HCT116 (cell line): Measurements from ENCODE around the gene ST7. TPM values are rescaled to one million over a fixed set of nuclear protein-coding genes. Genes with fewer than 3 reads are reported as not detected.

Source experiments
- ATAC-seq: fragments of 200-7000 bp; cut with Tn5 transposase; 2 replicates; pipeline ENCODE4 v1.9.1; 2020; ENCODE audit warnings: mild to moderate bottlenecking, moderate library complexity
- BruUV-seq: library from RNA; stranded (reverse); fragments of 400-500 nt; replicated peaks from 2 replicates; lab custom pipeline; 2021; lab: Mats Ljungman, UMichigan
- CTCF ChIA-PET: fragments of 300-600 bp; sonication (Branson Sonifier 250); formaldehyde crosslinking; loops from one replicate; lab custom pipeline; 2021; ENCODE audit warnings: antibody characterized with exemption; lab: Charles Lee
- POLR2A ChIA-PET: fragments of 300-600, 350-600 bp; sonication (Branson Sonifier 250); formaldehyde crosslinking; loops from one replicate; lab custom pipeline; 2021; ENCODE audit warnings: antibody characterized with exemption; lab: Charles Lee
- RAD21 ChIA-PET, 2 experiments: fragments of 300-600 bp; sonication (Branson Sonifier 250); formaldehyde crosslinking; loops; one replicate each; lab custom pipeline; 2023; ENCODE audit warnings: low total read pairs in 2 of 2; ENCODE audit not compliant: uncharacterized antibody in 2 of 2, unreplicated experiment in 2 of 2, low non-redundant PET in 1 of 2; lab: Charles Lee
- DNase-seq: peaks from one replicate; pipeline ENCODE4 v3.0.0-alpha.2; 2010; ENCODE audit warnings: low read depth, low spot score
- H2AFZ ChIP-seq: fragments of 200-600 bp; shearing (Covaris generic), sonication (generic); 2 replicates; pipeline ENCODE4 v1.6.1; 2017; ENCODE audit warnings: low read depth, mixed run types, mixed read lengths, antibody characterized with exemption, low read length; ENCODE audit not compliant: poor library complexity, severe bottlenecking
- H3K27ac ChIP-seq: 2 replicates; pipeline ENCODE4 v1.5.1; 2012; ENCODE audit warnings: low read depth, low read length
- H3K27me3 ChIP-seq: fragments of 200-600 bp; sonication (generic); 2 replicates; pipeline ENCODE4 v1.6.1; 2016; ENCODE audit warnings: mixed run types, low read length, mixed read lengths; ENCODE audit not compliant: insufficient read depth
- H3K36me3 ChIP-seq, 2 experiments: fragments of 200-500 bp in 1 of 2; fragments of 200-600 bp in 1 of 2; sonication (Bioruptor generic) in 1 of 2; sonication (generic) in 1 of 2; 2 replicates each; pipeline versions ENCODE4 v1.5.1 to v1.6.1; 2014 to 2016; ENCODE audit warnings: low read length in 2 of 2, inconsistent platforms in 1 of 2, mixed read lengths in 1 of 2, mixed run types in 1 of 2; ENCODE audit not compliant: insufficient read depth in 2 of 2, control insufficient read depth in 1 of 2
- H3K4me1 ChIP-seq, 2 experiments: fragments of 200-600 bp in 1 of 2; sonication (generic) in 1 of 2; 2 replicates each; pipeline versions ENCODE4 v1.5.1 to v1.6.1; 2012 to 2017; ENCODE audit warnings: low read length in 2 of 2, inconsistent platforms in 1 of 2, mild to moderate bottlenecking in 1 of 2, mixed read lengths in 1 of 2, mixed run types in 1 of 2, moderate library complexity in 1 of 2; ENCODE audit not compliant: insufficient read depth in 2 of 2, control insufficient read depth in 1 of 2
- H3K4me2 ChIP-seq: fragments of 200-600 bp; sonication (generic); 2 replicates; pipeline ENCODE4 v1.6.1; 2017; ENCODE audit warnings: mixed run types, low read length, mixed read lengths
- H3K4me3 ChIP-seq, 2 experiments: fragments of 200-600 bp in 1 of 2; sonication (generic) in 1 of 2; replicated peaks in 1 of 2; 2 replicates each; pipeline ENCODE4 v1.5.1; 2011 to 2016; ENCODE audit warnings: low read length in 2 of 2, control low read depth in 1 of 2, low read depth in 1 of 2, mild to moderate bottlenecking in 1 of 2, mixed read lengths in 1 of 2, mixed run types in 1 of 2
- H3K79me2 ChIP-seq: fragments of 200-600 bp; sonication (generic); 2 replicates; pipeline ENCODE4 v1.6.1; 2017; ENCODE audit warnings: mild to moderate bottlenecking, mixed run types, low read length, moderate library complexity, mixed read lengths; ENCODE audit not compliant: insufficient read depth
- H3K9ac ChIP-seq: fragments of 200-600 bp; sonication (generic); 2 replicates; pipeline ENCODE4 v1.6.1; 2016; ENCODE audit warnings: low read length, mixed read lengths
- H3K9me2 ChIP-seq: fragments of 200-600 bp; sonication (generic), shearing (Covaris generic); 2 replicates; pipeline ENCODE4 v1.6.1; 2017; ENCODE audit warnings: mixed run types, mild to moderate bottlenecking, moderate library complexity; ENCODE audit not compliant: insufficient read depth
- H3K9me3 ChIP-seq, 2 experiments: fragments of 200-500 bp in 1 of 2; fragments of 200-600 bp in 1 of 2; sonication (Bioruptor generic) in 1 of 2; sonication (generic) in 1 of 2; 2 replicates each; pipeline ENCODE4 v1.6.1; 2014 to 2017; ENCODE audit warnings: low read length in 2 of 2, mixed read lengths in 2 of 2, inconsistent platforms in 1 of 2, low read depth in 1 of 2, mild to moderate bottlenecking in 1 of 2, mixed run types in 1 of 2, moderate library complexity in 1 of 2; ENCODE audit not compliant: control insufficient read depth in 1 of 2, insufficient read depth in 1 of 2
- H4K20me1 ChIP-seq: fragments of 200-600 bp; sonication (generic), shearing (Covaris generic); 2 replicates; pipeline ENCODE4 v1.6.1; 2017; ENCODE audit warnings: mixed run types, mild to moderate bottlenecking, moderate library complexity; ENCODE audit not compliant: insufficient read depth
- CBX3 ChIP-seq: IDR thresholded peaks from 2 replicates; pipeline ENCODE4 v1.6.1; 2012; ENCODE audit warnings: low read depth
- CTCF ChIP-seq, 3 experiments: fragments of 200-600 bp in 1 of 3; sonication (generic) in 1 of 3; IDR thresholded peaks in 2 of 3; conservative IDR thresholded peaks in 1 of 3; 2 replicates each; pipeline ENCODE4 v1.5.1; 2012 to 2017; ENCODE audit warnings: low read depth in 2 of 3, low read length in 2 of 3, antibody characterized with exemption in 1 of 3, borderline replicate concordance in 1 of 3, control low read depth in 1 of 3, mild to moderate bottlenecking in 1 of 3, mixed read lengths in 1 of 3, mixed run types in 1 of 3, moderate library complexity in 1 of 3; ENCODE audit not compliant: insufficient read depth in 1 of 3
- EZH2phosphoT487 ChIP-seq: fragments of 200-600 bp; IDR thresholded peaks from 2 replicates; pipeline ENCODE4 v1.6.1; 2018; ENCODE audit warnings: antibody characterized with exemption, borderline replicate concordance
- JUND ChIP-seq: IDR thresholded peaks from 2 replicates; pipeline ENCODE4 v1.6.1; 2012
- MAX ChIP-seq: IDR thresholded peaks from 2 replicates; pipeline ENCODE4 v1.6.1; 2012
- POLR2A ChIP-seq: IDR thresholded peaks from 2 replicates; pipeline ENCODE4 v1.7.0; 2011; ENCODE audit warnings: borderline replicate concordance; ENCODE audit not compliant: insufficient read depth, insufficient read length; ENCODE audit errors: extremely low read depth
- RAD21 ChIP-seq: IDR thresholded peaks from 2 replicates; pipeline ENCODE4 v1.6.1; 2012; ENCODE audit warnings: low read depth, mild to moderate bottlenecking
- SIN3A ChIP-seq: IDR thresholded peaks from 2 replicates; pipeline ENCODE4 v1.6.1; 2012; ENCODE audit warnings: low read depth
- SRF ChIP-seq: IDR thresholded peaks from 2 replicates; pipeline ENCODE4 v1.6.1; 2012; ENCODE audit warnings: low read depth
- TCF7L2 ChIP-seq: IDR thresholded peaks from 2 replicates; pipeline ENCODE4 v1.7.0; 2011; ENCODE audit warnings: borderline replicate concordance, inconsistent platforms; ENCODE audit not compliant: insufficient read depth, insufficient read length; ENCODE audit errors: extremely low read depth
- ZFX ChIP-seq: fragments of 450-650 bp; IDR thresholded peaks from 2 replicates; pipeline ENCODE4 v1.6.1; 2017
- intact Hi-C: fragments of 100-400 bp; cut with micrococcal nuclease; formaldehyde crosslinking; loops from 2 replicates; pipeline ENCODE4 v1.10.0; 2022
- total RNA-seq: library from RNA; stranded (reverse); gene quantifications from one replicate; pipeline ENCODE4 v1.2.1, GENCODE V29; 2021; ENCODE audit not compliant: unreplicated experiment

Gene ST7
- total RNA-seq, 1 experiment from 2014 or later: 12.6 TPM

DNA sequence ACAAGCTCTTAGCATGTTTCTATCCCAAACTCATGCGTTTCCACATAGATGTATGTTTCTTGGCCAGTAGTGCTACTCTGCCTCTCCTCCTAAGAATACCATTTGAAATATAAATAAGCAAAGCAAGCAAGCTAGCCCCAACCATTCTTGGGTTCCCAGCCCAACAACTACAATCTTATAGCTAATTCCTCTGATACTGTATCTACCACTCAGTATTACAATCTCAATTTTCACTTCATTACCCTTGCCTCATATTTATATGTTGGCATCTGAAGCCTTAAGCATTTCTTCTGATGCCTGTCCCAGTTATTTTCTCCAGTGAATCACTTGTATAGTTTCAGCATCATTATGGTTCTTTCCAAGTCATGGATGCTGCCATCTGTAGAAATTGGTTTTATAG lies 181.1 kb downstream of the ST7 start:
- RAD21 ChIA-PET: no interaction called here
- intact Hi-C loops: no loop called here
- TF ChIP-seq CBX3: no peak
- TF ChIP-seq SRF: no peak
- no peak for TF ChIP-seq ZFX
- TF ChIP-seq JUND: no peak
- TF ChIP-seq RAD21: no peak
- no peak for TF ChIP-seq POLR2A
- no peak for TF ChIP-seq CTCF (IDR thresholded peaks at IDR 0.05 in 2 of 3, conservative IDR thresholded peaks at IDR 0.05 in 1 of 3; ENCODE audit: borderline replicate concordance in 1 of 3, insufficient read depth in 1 of 3, low read depth in 2 of 3, low read length in 2 of 3)
- TF ChIP-seq SIN3A: no peak
- TF ChIP-seq, all 23 proteins: peak for 0
- Histone ChIP-seq H4K20me1 (no peaks in the 10 kb centered on the region), H3K4me3 (no peak overlapping the region), H3K4me2 (no peak overlapping the region), H3K36me3 (no peaks in the 10 kb centered on the region), H3K79me2 (no peaks in the 10 kb centered on the region), H3K27ac (no peak overlapping the region), H2AFZ (no peak overlapping the region), H3K27me3 (no peaks in the 10 kb centered on the region), H3K9ac (no peak overlapping the region), H3K4me1 (peaks cover 0 to 23% of the 10 kb centered on the region in 2 experiments; a peak in 2 of 4 replicates), H3K9me3 (no peaks in the 10 kb centered on the region), H3K9me2 (no peaks in the 10 kb centered on the region)
- ChIA-PET POLR2A (no interaction called here), CTCF (interaction anchor here (1.7 kb wide), 1 partner anchor 10 kb away, joined by 3 read pairs; no protein-coding TSS in a partner anchor)
- BruUV-seq: no TSS peak
- DNase-seq (no peak), ATAC-seq (no peak)

GRCh38 chr7:117134889-117135552 lies 181.7 kb downstream of the ST7 start:
- Histone ChIP-seq H3K27ac (no peak overlapping the region), H3K36me3 (no peaks in the 10 kb centered on the region), H3K9me3 (no peaks in the 10 kb centered on the region), H3K27me3 (no peaks in the 10 kb centered on the region), H3K9me2 (no peaks in the 10 kb centered on the region), H3K9ac (no peak overlapping the region), H3K4me1 (peaks cover 0 to 23% of the 10 kb centered on the region in 2 experiments; a peak in 2 of 4 replicates), H3K4me2 (no peak overlapping the region), H3K4me3 (no peak overlapping the region), H2AFZ (no peak overlapping the region), H4K20me1 (no peaks in the 10 kb centered on the region), H3K79me2 (no peaks in the 10 kb centered on the region)
- DNase-seq (no peak), ATAC-seq (no peak)
- RAD21 ChIA-PET: no interaction called here
- no peak for TF ChIP-seq SRF
- TF ChIP-seq JUND: no peak
- no peak for TF ChIP-seq MAX
- TF ChIP-seq TCF7L2: no peak
- TF ChIP-seq EZH2phosphoT487: no peak
- TF ChIP-seq SIN3A: no peak
- intact Hi-C loops: no loop called here
- POLR2A ChIA-PET: no interaction called here
- BruUV-seq: no TSS peak
- CTCF ChIA-PET: interaction anchor here (1.7 kb wide), 1 partner anchor 10 kb away, joined by 3 read pairs; no protein-coding TSS in a partner anchor
